ENCODE data around the gene HES1. TPM values are rescaled to one million over a fixed set of nuclear protein-coding genes. Genes with fewer than 3 reads are reported as not detected.

Gene HES1
- total and polyA plus RNA-seq, 2 experiments from 2014 or later = 42.7 to 60.8 TPM

GRCh38 chr3:194156095-194156494, 20.1 kb downstream of the HES1 start (continued):
- TF ChIP-seq ETS1 (IDR thresholded peaks at IDR 0.05) = no peak
- TF ChIP-seq NANOG (IDR thresholded peaks at IDR 0.05; ENCODE audit: borderline replicate concordance) = no peak

- no peak overlapping the region for H3K27ac Mint-ChIP-seq
- no peak for ATAC-seq
- TF ChIP-seq CREB1 (CRISPR knock-in tag; IDR thresholded peaks at IDR 0.05; ENCODE audit: low read depth) = no peak
- TF ChIP-seq POLR2AphosphoS5 (IDR thresholded peaks at IDR 0.05; ENCODE audit: low read depth) = no peak
- no peak for TF ChIP-seq NANOG (IDR thresholded peaks at IDR 0.05; ENCODE audit: borderline replicate concordance)
- TF ChIP-seq REST (IDR thresholded peaks at IDR 0.05; ENCODE audit: unreplicated experiment) = no peak
- no peak for TF ChIP-seq STAT1 (IDR thresholded peaks at IDR 0.05; ENCODE audit: unreplicated experiment)
- TF ChIP-seq ZNF462 (CRISPR knock-in tag; IDR thresholded peaks at IDR 0.05) = no peak
- TF ChIP-seq ZNF114 (CRISPR knock-in tag; IDR thresholded peaks at IDR 0.05) = no peak
- no peak for TF ChIP-seq CTCF (conservative IDR thresholded peaks at IDR 0.05; ENCODE audit: low read depth in 2 of 2)
- TF ChIP-seq ETS1 (IDR thresholded peaks at IDR 0.05) = no peak
- no peak for TF ChIP-seq ZNF331 (CRISPR knock-in tag; IDR thresholded peaks at IDR 0.05; ENCODE audit: low read depth)
- TF ChIP-seq EZH2phosphoT487 (IDR thresholded peaks at IDR 0.05; ENCODE audit: unreplicated experiment) = no peak
Measured at GRCh38 chr3:194158942-194159439, 23.0 kb downstream of the HES1 start.

More at GRCh38 chr3:194158942-194159439, 23.0 kb downstream of the HES1 start:
- Histone ChIP-seq H3K4me3 (no peak overlapping the region), H3K9me2 (ENCODE audit: insufficient read depth) (no peaks in the 10 kb centered on the region), H2AFZ (no peak overlapping the region; the same call in 1 of the 2 replicates), H3K27me3 (ENCODE audit: insufficient read depth) (no peaks in the 10 kb centered on the region), H3K79me2 (replicated peaks; ENCODE audit: insufficient read depth) (no peaks in the 10 kb centered on the region), H3K36me3 (ENCODE audit: insufficient read depth) (no peaks in the 10 kb centered on the region), H3F3A (replicated peaks; ENCODE audit: low read depth) (no peaks in the 10 kb centered on the region), H4K20me1 (replicated peaks; ENCODE audit: insufficient read depth) (no peaks in the 10 kb centered on the region), H3K4me1 (ENCODE audit: insufficient read depth) (no peaks in the 10 kb centered on the region; the same call in none of the 2 replicates), H3K4me2 (no peak overlapping the region), H3K27ac (ENCODE audit: low read depth) (no peak overlapping the region)
- Mint-ChIP-seq H3K27me3 (ENCODE audit: insufficient read depth, low read depth, poor library complexity) (peaks cover 4% of the 10 kb centered on the region), H3K4me1 (peaks cover 24% of the 10 kb centered on the region), H3K9me3 (peaks cover 8% of the 10 kb centered on the region), H3K4me3 (no peak overlapping the region), H3K36me3 (ENCODE audit: low read depth) (peaks cover 8% of the 10 kb centered on the region; the same call in 1 of the 3 replicates)
- DNase-seq (ENCODE audit: low spot score) = no peak
